DND-41 (cell line): ENCODE measurements around the gene SLC12A6.

Experiments
- CTCF ChIP-seq: IDR thresholded peaks from 2 replicates; pipeline ENCODE4 v1.5.1; 2012; ENCODE audit warnings: borderline replicate concordance, low read length, moderate library complexity, mild to moderate bottlenecking; ENCODE audit not compliant: poor library complexity, severe bottlenecking; ENCODE audit errors: extremely low read depth
- EZH2 ChIP-seq: IDR thresholded peaks from 3 replicates; pipeline ENCODE4 v1.6.1; 2012; ENCODE audit warnings: borderline replicate concordance, low read depth, mild to moderate bottlenecking, moderate library complexity, low read length, inconsistent platforms; ENCODE audit not compliant: severe bottlenecking

DNA sequence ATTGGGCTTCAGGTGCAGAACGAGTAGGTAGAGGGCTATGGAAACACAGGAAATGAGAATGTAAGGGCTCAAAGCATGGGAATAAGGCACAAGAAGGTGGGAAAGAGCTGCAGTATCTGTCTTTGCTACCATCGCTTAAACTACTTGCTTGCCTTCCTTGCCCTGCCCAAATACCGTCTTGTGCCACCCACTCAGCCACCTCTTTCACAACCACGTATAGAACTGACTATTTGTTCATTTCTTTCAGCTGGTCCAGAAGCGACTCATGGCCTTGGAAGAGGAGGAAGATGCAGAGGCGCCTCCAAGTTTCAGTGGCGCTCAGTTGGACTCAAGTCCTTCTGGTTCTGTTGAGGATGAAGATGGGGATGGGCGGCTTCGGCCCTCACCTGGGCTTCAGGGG lies 17.7 kb upstream of the SLC12A6 start:
- TF ChIP-seq CTCF (no peak), EZH2 (no peak)
